Sciatic nerve (tissue), 2 donors: ENCODE results near the gene SERTAD3. TPM values are rescaled to one million over a fixed set of nuclear protein-coding genes. Genes with fewer than 3 reads are reported as not detected.

Experiments used
- ATAC-seq: fragments of 200-7000 bp; cut with Tn5 transposase; one replicate; pipeline ENCODE4 v1.9.1; 2020; ENCODE audit warnings: mild to moderate bottlenecking, moderate library complexity
- DNase-seq: peaks from one replicate; pipeline ENCODE4 v3.0.0-alpha.2; 2020; ENCODE audit warnings: low spot score
- intact Hi-C: fragments of 100-400 bp; cut with DNase I; formaldehyde crosslinking; loops from one replicate; pipeline ENCODE4 v1.14.2; 2022
- total RNA-seq: library from RNA; stranded (reverse); fragmentation: NEBNext Ultra II Directional; extraction: Animal tissue kit (Norgen Biotek cat#: 25700); gene quantifications from one replicate; pipeline ENCODE4 v1.2.1, GENCODE V29; 2021
- donor health status: DM: no; HTN: no; CAD: no.
- donor health status: DM: no; HTN: no; CAD: no.

Gene SERTAD3
- total RNA-seq, 1 donor from 2014 or later: 47.2 TPM

DNA sequence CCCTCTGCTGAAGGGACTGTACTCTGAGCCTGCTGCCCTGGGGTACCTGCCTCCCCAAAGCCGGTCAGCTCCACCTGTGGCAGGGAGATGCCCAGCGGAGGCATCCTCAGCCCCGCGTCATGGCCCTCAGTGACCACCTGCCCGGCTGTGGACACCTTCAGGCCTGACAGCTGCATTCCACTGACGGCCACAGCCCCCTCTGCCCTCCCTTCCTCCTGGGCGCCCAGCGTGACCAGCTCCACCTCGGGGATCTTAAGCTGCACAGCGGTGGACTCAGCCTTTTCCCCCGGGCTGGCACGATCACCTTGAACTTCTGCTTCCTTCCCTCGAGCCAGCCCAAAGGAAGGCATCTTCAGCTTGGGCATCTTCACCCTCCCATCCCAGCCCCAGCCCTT lies 49.3 kb downstream of the SERTAD3 start:
- intact Hi-C loops: no loop called here
- DNase-seq (no peak), ATAC-seq (no peak)

DNA sequence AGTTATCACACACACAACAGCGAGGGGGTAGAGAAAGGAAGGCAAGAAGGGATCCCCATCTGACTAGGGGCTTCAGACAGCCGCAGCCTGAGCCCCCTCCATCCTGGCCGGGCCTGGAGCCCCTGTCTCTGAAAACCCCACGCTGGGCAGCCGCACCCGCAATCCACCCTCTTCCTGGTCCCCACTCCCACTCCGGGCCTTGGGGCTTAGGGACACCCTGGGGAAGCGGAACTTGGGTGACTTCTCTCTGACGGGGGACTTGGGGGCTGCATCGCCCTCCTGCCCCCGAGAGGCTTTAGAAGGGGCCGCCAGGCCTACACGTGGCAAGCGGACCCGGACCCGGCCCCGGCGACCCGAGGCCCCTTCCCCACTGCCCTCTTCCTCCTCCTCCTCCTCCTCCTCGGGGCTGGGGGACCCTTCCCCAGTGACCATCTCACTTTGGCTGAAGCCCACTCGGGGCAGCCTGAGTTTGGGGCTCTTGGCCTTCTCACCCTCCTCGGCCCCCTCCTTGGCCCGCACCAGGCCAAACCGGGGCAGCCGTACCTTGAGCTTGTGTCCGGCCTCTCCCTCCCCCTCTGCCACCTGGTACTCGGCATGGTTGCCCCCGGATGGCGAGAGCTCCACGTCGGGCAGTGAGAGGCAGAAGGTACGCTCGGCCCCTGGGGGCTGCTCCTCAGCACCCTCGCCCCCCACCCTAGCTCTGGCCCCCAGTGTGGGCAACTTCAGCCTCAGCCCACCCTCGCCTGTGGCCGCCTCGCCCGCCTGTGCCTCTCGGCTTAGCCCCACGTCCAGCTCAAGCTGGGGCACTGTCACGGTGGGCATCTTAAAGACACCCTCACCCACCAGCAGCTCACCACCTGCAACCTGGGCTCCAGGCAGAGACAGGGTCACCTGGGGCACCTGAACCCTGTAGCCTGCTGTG lies 50.0 kb downstream of the SERTAD3 start:
- ATAC-seq (peak; percentile 13), DNase-seq (no peak)
- intact Hi-C loops: no loop called here

DNA sequence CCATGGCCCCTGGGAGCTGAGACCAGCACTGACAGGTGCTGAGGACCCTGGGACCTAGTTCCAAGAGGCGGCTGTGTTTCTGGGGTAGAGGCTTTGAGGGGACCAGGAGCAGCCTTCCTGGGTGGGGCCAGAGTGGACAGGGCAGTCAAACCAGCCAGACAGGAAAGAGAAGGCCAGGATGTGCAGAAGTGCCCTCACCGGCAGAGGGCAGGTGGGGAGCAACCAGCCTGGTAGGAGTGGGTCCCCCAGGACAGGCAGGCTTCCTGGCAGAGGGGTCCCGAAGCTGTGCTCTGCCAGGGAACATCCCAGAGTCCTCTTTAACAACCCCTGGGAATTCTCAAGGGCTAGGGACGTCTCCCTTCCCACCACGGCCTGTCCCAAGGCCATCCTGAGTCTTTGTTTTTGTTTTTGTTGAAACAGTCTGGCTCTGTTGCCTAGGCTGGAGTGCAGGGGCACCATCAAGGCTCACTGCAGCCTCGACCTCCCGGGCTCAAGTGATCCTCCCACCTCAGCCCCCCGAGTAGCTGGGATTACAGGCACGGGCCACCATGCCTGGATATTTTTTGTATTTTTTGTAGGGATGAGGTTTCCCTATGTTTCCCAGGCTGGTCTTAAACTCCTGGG lies 51.1 kb downstream of the SERTAD3 start:
- intact Hi-C loops: no loop called here
- no peak for DNase-seq
- no peak for ATAC-seq

DNA sequence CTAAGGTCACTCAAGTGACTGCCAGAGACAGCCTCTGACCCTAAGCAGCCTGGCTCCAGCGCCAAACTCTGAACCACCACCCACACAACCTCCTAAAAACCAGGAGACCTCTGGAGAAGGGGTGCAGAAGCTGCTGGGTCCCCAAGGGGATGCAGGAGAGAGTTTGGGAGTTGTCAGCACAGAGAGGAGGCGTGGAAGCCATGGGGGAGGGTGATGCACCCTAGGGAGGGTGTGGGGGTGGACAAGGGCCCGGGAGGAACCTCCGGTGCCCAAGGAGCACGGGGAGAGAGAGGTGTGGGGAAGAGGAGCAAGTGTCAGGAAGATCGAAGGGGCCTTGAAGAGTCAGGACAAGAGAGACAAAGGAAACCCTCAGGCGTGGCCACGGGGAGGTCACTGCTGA lies 52.0 kb downstream of the SERTAD3 start:
- ATAC-seq (no peak), DNase-seq (no peak)
- intact Hi-C loops: no loop called here

Other genes with a start within 250 kb of the SERTAD3 start
- not detected for gene TTC9B, start 226.0 kb downstream of the SERTAD3 start, total RNA-seq
- 0.40 TPM for gene CCNP, start 217.6 kb downstream of the SERTAD3 start, total RNA-seq
- gene AKT2, start 159.0 kb downstream of the SERTAD3 start, total RNA-seq: 130 TPM
- 15.2 TPM for gene C19orf47, start 95.9 kb downstream of the SERTAD3 start, total RNA-seq
- 218 TPM for gene PLD3, start 95.6 kb downstream of the SERTAD3 start, total RNA-seq
- 0.36 TPM for gene HIPK4, start 54.2 kb downstream of the SERTAD3 start, total RNA-seq
- gene PRX, start 31.0 kb downstream of the SERTAD3 start, total RNA-seq: 801 TPM
- 18.0 TPM for gene SERTAD1, start 18.3 kb downstream of the SERTAD3 start, total RNA-seq
- 83.8 TPM for gene BLVRB, start 21.4 kb upstream of the SERTAD3 start, total RNA-seq
- 20.9 TPM for gene SPTBN4, start 22.7 kb upstream of the SERTAD3 start, total RNA-seq
- gene SHKBP1, start 132.5 kb upstream of the SERTAD3 start, total RNA-seq: 58.7 TPM
- gene LTBP4, start 157.0 kb upstream of the SERTAD3 start, total RNA-seq: 1,227 TPM
- 123 TPM for gene NUMBL, start 246.3 kb upstream of the SERTAD3 start, total RNA-seq